Umbilical cord (tissue), 2 donors: ENCODE results near the gene PRDX3. TPM values are rescaled to one million over a fixed set of nuclear protein-coding genes. Genes with fewer than 3 reads are reported as not detected.
"Not testable (repeated sequence)": the region's sequence is repeated elsewhere in the genome, so short reads cannot be mapped to it uniquely, and the experiment has no call there.

Source experiments
- DNase-seq: peaks from one replicate; pipeline ENCODE4 v3.0.0-alpha.2; 2015; ENCODE audit warnings: low spot score
- total RNA-seq: library from RNA; depleted of rRNA; stranded (reverse); fragments of >200 nt; gene quantifications from one replicate; pipeline ENCODE4 v1.2.3, GENCODE V29; 2014; ENCODE audit warnings: low replicate concordance; ENCODE audit not compliant: insufficient read depth

Gene PRDX3
- total RNA-seq, 1 donor from 2014 or later = 105 TPM

GRCh38 chr10:119165171-119166117, 13.2 kb downstream of the PRDX3 start, which contains the start of gene SFXN4:
Gene SFXN4 (minus strand): TSS chr10:119165714. CDS start chr10:119165647, 67 bp downstream.
- DNase-seq = peak; percentile 79

- no peak for DNase-seq
These were observed 16.0 kb downstream of the PRDX3 start for GRCh38 chr10:119162452-119163092.

DNA sequence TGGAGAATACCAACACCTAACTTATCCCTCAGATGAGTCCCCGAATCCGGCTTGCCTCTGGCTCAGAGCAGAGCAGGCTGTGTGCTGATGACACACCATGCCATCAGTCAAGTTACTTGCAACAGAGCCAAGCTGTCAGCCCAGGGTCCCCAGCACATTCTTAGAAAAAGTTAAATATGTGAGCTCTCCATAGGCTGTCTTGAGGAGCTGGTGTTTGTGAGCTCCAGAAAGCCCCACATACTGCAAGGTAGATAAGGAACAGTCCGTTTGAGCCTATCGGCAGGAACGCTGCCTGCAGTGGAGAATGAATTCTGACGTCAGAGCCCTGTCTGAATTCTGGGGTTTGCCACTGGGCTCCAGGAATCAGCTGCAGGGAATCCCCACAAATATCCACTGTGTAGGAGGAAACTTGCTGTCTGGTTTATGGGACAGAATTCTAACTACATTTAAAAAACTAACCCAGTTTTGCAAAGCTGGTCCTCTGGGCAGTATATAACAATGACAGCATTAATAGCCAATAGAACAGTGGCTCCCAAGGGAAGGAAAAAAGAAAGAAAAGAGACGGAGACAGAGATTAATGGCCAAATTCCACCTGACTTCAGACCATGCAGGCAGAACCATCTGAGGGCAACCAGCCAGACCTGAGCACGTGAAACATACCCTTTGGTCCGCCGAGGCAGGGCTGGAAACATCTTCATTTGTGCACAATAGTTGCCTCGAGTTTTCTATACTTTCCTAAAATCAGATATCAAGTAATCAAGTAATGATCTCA, 16.7 kb downstream of the PRDX3 start:
- no peak for DNase-seq

GRCh38 chr10:119159332-119159731, 19.3 kb downstream of the PRDX3 start:
- DNase-seq = no peak

- DNase-seq = no peak
These were observed 25.0 kb downstream of the PRDX3 start for GRCh38 chr10:119153661-119154060.

DNA sequence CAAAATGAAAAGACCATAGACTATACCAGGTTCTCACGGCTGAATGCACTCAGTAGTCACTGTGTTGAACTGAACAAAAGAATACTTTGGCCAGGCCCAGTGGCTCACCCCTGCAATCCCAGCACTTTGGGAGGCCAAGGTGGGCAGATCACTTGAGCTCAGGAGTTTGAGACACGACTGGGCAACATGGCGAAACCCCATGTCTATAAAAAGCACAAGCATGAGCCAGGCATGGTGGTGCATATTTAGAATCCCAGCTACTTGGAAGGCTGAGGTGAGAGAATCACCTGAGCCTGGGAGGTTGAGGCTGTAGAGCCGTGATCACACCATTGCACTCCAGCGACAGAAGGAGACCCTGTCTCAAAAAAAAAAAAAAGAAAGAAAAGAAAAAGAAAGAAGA, 25.6 kb downstream of the PRDX3 start:
- DNase-seq = no peak

DNA sequence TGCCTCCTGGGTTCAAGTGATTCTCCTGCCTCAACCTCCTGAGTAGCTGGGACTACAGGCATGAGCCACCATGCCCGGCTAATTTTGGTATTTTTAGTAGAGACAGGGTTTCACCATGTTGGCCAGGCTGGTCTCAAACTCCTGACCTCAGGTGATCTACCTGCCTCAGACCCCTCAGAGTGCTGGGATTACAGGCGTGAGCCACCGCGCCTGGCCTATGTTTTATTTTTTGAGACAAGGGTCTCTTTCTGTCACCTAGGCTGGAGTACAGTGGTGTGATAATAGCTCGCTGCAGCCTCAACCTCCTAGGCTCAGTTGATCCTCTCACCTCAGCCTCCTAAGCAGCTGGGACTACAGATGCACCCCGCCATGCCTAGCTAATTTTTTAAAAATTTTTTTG, 27.0 kb downstream of the PRDX3 start:
- DNase-seq = not testable (repeated sequence)

GRCh38 chr10:119149729-119150128, 28.9 kb downstream of the PRDX3 start:
- no peak for DNase-seq

DNA sequence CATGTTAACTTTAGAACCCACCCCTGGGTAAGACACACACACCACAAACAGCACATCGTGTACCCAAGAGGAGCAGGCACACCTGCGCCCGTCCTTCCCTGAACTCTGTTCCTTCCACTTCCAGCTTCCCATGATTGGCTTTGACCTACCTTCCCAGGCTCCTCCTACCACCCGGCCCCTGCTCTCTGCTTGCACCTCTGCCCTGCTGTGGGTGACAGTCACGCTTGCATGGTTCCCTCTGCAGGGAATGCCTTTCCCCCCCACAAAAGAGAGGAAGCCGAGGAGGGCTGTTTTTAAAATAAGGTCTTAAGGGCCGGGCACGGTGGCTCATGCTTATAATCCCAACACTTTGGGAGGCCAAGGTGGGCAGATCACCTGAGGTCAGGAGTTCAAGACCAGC, 29.5 kb downstream of the PRDX3 start:
- no peak for DNase-seq

DNA sequence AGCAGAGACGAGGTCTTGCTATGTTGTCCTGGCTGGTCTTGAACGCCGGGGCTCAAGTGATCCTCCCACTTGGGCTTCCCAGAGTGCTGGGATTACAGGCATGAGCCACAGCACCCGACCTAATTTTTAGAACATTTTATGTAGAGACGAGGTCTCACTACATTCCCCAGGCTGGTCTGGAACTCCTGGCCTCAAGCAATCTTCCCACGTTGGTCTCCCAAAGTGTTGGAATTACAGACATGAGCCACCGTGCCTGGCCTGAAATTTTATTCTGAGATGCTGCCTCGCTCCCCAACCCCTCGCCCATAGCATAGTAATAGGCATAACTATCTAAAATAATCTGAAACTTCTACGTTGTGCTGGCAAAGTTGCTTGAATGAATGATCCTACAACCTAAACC, 35.0 kb downstream of the PRDX3 start:
- DNase-seq = no peak

GRCh38 chr10:119140603-119141245, 37.9 kb downstream of the PRDX3 start:
- DNase-seq = no peak

DNA sequence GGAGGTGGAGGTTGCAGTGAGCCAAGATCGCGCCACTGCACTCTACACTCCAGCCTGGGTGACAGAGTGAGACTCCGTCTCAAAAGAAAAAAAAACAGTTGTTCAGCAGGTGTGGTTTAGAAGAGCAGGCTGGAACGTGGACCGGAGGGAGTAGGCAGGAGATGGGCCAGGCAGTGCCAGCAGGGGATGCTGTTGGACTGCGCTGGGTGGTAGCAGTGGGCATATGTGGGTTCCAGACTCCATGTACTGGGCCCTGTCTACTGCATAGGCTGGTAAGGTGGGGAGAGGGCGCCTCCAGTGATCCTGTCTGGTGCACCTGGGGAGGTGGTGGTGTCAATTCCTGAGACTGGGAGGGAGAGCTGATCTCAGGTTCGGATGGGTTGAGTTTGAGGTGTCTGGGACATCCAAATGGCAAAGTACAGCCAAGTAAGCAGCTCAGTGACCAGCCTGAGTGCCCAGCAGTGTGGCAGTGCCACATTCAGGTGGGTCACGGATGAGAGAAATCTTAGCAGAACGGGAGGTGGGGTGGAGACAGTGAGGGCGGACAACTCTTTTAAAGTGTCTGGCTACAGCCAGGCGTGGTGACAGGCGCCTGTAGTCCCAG, 39.0 kb downstream of the PRDX3 start:
- no peak for DNase-seq

DNA sequence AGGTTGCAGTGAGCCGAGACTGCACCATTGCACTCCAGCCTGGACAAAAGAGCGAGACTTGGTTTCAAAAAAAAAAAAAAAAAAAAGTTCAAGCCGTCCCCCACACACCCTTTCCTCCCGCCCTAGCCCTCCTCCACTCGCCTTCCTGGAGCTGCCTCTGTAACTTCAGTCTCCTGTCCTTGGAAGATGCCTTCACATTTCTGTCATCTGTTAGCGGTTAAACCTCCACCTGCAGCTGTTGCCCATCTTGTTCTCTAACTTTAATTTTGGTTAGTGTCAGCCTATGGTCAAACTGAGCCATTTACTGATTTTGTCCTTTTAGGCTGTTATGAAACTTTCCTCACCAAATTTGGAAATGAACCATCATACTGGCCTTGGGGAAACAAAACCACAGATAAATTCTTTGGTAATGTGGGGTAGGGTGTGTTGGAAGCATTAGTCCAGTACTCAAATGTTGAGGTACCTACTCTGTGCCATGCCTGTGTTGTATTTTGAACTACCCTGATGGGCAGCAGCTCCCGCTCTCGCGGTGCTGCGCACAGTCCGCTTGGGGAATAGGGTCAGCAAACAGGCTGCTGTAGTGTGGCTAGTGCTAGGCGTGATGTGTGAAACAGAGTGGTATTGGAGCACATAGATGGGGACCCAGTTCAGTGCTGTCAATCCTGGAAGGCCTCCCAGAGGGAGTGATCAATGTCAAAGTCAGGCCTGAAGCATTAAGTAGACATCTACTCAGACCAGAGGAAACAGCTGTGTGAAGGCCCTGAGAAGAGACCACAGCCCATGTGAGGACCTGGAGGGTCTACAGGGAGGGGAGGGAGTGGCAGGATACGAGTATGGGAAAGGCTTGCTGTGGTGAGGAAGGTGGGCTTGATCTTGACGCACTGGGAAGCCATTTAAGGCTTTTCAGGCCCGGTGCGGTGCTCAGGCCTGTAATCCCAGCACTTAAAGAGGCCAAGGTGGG, 40.0 kb downstream of the PRDX3 start:
- DNase-seq = no peak

DNA sequence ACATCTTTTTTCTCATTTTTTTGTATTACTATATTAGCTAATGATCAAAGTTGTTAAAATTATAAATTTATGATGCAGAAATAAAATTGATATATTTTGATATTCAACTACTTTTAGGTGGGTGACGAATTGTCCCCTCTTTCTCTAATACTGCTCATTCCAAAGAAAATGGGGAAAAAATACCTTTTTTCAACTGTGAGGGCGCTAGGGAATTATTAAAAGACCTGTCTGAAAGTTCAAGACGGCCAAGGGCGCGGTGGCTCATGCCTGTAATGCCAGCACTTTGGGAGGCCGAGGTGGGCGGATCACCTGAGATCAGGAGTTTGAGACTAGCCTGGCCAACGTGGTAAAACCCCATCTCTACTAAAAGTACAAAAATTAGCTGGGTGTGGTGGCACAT, 40.7 kb downstream of the PRDX3 start:
- not testable (repeated sequence) for DNase-seq

DNA sequence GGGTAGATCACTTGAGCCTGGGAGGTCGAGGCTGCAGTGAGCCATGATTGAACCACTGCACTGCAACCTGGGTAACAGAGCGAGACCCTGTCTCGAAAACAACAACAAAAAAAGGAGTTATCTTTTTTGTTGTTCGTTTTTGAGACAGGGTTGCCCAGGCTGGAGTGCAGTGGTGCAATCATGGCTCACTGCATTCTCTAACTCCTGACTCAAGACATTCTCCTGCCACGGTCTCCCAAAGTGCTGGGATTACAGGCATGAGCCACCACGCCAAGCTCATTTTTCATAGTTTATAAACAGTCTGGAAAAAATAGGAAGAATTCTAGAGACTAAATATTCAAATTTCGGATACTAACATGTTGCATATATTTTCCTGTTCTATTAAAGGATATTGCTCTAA, 42.5 kb downstream of the PRDX3 start:
- DNase-seq = no peak

DNA sequence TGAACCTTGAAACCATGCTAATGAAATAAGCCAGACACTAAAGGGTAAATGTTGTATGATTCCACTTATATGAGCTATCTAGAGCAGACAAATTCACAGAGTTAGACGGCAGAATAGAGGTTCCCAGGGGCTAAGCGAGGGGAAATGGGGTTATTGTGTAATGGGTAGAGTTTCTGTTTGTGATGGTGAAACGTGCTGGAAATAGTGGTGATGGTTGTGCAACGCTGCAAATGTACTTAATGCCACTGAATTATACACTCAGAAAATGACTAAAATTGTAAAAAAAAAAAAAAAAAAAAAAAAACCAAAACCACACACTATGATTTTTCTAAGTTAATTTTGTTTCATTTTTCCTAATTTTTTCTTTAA, 43.1 kb downstream of the PRDX3 start:
- peak; percentile 14 for DNase-seq

DNA sequence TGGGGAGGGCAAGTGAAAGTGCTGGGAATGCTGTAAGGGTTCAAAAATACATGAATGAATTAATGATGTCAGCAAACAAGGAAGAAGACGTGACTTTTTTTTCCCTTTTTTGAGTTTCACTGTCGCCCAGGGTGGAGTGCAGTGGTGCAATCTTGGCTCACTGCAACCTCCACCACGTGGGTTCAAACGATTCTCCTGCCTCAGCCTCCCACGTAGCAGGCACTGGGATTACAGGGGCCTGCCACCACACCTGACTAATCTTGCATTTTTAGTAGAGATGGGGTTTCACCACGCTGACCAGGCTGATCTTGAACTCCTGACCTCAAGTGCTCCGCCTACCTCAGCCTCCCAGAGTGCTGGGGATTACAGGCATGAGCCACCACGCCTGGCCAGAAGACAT, 44.7 kb downstream of the PRDX3 start:
- no peak for DNase-seq

GRCh38 chr10:119132521-119133345, 45.9 kb downstream of the PRDX3 start:
- no peak for DNase-seq
